Retinal pigment epithelial cell (primary cell): Measurements from ENCODE around the gene IFT20.

Experiments
- DNase-seq: peaks from one replicate; pipeline ENCODE4 v3.0.0-alpha.2; 2010; ENCODE audit warnings: low read depth
- H3K4me3 ChIP-seq: 2 replicates; pipeline ENCODE4 v1.5.1; 2011; ENCODE audit warnings: mild to moderate bottlenecking, low read length, control low read depth, moderate library complexity
- TF ChIP-seq, protein P1 (sequence below): conservative IDR thresholded peaks from 2 replicates; pipeline ENCODE4 v1.5.1; 2011; ENCODE audit warnings: low read depth, low read length, control low read depth, inconsistent platforms

Gene IFT20

DNA sequence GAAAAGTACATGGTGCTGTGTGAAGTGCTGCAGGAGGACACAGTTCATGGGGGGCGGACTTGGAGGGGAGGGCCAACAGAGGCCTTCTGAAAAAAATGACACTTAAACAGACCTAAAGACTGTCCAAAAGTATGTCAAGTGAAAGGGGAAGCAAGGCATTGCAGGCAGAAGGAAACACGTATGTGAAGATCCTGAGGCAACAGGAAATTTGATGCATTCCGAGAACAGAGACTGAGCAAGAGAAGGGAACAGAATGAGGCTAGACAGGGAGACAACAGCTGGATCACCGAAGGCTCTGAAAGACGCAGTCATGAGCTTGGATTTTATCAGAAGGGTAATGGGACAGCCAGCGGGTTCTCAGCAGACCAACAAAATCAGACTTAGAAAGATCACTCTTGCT lies 1.1 kb downstream of the IFT20 start:
- TF ChIP-seq, protein P1, sequence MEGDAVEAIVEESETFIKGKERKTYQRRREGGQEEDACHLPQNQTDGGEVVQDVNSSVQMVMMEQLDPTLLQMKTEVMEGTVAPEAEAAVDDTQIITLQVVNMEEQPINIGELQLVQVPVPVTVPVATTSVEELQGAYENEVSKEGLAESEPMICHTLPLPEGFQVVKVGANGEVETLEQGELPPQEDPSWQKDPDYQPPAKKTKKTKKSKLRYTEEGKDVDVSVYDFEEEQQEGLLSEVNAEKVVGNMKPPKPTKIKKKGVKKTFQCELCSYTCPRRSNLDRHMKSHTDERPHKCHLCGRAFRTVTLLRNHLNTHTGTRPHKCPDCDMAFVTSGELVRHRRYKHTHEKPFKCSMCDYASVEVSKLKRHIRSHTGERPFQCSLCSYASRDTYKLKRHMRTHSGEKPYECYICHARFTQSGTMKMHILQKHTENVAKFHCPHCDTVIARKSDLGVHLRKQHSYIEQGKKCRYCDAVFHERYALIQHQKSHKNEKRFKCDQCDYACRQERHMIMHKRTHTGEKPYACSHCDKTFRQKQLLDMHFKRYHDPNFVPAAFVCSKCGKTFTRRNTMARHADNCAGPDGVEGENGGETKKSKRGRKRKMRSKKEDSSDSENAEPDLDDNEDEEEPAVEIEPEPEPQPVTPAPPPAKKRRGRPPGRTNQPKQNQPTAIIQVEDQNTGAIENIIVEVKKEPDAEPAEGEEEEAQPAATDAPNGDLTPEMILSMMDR: no peak
- peak overlapping the region; percentile 98 for H3K4me3 ChIP-seq
- DNase-seq: no peak

DNA sequence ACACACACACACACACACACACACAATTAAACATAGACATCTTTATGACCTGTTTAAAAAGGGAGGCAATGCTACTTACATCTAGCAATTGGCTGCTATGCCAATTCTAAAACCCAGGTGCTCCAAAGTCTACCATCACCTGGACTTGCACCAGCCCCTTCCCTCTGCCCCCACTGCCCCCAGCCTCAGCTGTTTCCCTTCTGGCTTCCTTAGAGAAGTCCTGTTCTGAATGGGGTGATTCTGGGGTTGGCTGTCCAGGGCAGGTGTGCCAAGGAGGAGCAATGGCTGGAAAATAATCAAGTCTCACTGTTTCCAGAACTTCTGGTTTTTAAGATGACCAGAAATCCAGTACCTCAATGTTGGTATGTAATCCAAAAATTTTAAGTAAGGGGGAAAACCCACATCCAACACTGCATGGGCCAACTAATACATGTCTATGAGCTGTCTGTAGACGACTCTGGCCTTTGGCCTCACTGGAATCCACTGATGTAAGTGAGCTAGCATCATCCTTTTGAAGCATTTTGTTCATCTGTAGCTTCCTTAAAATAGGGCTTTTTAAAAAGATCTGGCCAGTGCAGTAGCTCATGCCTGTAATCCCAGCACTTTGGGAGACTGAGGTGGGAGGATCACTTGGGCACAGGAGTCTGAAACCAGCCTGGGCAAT lies 2.1 kb downstream of the IFT20 start:
- TF ChIP-seq, protein P1: no peak
- no peak overlapping the region for H3K4me3 ChIP-seq

DNA sequence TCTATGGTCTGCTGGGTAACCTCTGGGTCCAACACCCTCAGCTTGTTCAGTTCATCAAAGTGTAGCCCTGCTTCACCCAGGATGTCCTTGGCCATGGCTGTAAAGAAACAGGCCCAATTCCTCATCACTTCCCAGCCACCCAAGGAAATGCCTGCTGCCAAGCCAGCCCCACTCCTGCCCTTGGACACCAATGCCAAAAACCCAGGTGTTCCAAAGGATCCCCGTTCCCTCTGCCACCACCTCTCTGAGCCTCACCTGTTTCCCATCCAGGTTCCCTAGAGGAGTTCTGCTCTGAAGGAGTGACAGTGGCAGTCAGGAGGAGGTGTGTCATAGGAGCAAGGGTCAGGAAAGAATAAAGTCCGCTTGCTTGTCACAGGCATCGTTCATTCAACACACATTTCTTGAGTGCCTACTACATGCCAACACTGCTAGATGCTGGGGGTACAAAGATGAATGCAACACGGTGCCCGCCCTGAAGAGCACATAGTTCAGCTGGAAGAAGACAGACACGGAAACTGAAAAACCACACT lies 3.3 kb downstream of the IFT20 start:
- TF ChIP-seq, protein P1: no peak
- no peak overlapping the region for H3K4me3 ChIP-seq
- no peak for DNase-seq

More for the DNA sequence above, 2.1 kb downstream of the IFT20 start:
- no peak for DNase-seq

DNA sequence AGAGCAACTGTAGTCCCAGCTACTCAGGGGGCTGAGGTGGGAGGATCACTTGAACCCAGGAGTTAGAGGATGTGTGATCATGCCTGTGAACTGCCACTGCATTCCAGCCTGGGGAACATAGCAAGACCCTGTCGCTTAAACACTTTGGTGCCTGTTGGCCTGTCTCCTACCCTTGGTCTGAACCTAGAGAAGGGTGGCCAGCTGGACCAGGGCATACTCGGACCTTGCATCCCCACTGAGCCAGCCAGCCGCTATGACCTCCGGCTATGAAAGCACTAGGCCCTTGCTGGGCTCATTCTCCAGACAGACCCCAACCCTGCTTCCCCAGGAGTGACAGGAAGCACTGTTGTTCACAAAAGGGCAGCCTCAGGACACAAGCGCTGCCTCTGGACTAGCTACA lies 4.6 kb downstream of the IFT20 start:
- H3K4me3 ChIP-seq: no peak overlapping the region
- TF ChIP-seq, protein P1: no peak
- DNase-seq: no peak

DNA sequence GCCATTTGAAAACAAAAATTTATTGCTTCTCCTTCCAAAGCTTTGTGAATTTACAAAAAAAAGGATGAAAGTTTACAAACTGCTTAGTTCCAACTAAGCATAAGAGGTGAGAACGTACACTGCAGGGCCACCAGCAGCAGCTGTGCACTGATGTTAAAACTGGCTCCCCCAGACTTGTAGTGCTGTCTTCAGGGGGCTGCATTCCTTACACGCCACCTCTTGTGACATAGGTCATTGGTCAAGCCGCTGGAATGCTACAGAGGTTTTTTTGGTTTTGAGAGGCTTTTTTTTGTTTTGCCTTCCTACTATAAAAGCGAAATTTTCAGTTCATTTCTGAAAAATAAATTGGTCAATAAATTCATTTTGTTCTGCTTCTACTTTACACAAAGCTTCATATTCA lies 6.9 kb downstream of the IFT20 start:
- H3K4me3 ChIP-seq: no peak overlapping the region
- TF ChIP-seq, protein P1: no peak
- DNase-seq: no peak

DNA sequence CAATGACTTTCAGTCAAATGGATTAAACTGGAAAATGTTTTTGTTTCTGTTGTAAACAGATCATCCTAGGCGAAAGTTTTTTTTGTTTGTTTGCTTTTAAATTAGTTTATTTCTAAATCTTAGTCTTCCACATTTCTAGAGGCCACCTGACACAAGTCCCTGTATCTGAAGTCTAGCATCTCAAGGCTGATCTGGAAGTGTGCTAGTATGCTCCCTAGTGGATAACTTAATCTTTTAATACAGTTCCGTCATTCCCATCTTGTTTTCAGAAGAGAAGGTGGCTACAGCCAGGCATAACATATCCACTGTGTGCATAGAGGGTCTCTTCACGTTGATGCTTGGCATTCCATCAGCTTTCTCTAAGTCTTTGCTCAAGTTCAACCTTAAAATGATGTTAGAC lies 7.6 kb downstream of the IFT20 start:
- TF ChIP-seq, protein P1: no peak
- H3K4me3 ChIP-seq: no peak overlapping the region
- DNase-seq: no peak

DNA sequence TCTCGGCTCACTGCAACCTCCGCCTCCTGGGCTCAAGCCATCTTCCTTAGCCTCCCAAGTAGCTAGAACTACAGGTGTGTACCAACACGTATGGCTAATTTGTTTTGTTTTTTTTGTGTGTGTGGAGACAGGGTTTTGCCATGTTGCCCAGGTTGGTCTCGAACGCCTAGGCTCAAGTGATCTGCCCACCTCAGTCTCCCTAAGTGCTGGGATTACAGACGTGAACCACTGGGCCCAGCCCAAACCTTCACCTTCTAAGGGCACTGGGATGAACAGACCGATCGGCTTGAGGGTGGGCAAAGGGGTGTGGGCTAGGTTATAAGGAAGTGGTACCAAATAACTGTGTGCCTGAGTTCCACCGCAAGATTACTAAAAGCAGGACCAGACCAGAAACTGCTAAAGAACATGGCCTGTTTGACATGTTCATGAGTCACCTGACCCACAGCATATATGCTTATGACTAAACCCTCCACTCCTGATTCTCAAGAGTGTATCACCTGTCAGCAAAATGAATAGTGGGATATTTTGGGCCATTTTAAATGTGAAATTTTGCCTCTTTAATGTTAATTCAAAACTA lies 8.2 kb downstream of the IFT20 start:
- H3K4me3 ChIP-seq: no peak overlapping the region
- DNase-seq: no peak
- TF ChIP-seq, protein P1: no peak
